Activated T-helper 1 cell treated with Interleukin-2 at 50 U/mL for 16 hours (primary cell): ENCODE data around the gene ARHGAP23.
A peak's percentile ranks its signal among the peaks of the same experiment; 100 is the strongest.

Experiments used
- DNase-seq: peaks from one replicate; pipeline ENCODE4 v3.0.0-alpha.2; 2020; ENCODE audit warnings: low read depth

ARHGAP23 gene

DNA sequence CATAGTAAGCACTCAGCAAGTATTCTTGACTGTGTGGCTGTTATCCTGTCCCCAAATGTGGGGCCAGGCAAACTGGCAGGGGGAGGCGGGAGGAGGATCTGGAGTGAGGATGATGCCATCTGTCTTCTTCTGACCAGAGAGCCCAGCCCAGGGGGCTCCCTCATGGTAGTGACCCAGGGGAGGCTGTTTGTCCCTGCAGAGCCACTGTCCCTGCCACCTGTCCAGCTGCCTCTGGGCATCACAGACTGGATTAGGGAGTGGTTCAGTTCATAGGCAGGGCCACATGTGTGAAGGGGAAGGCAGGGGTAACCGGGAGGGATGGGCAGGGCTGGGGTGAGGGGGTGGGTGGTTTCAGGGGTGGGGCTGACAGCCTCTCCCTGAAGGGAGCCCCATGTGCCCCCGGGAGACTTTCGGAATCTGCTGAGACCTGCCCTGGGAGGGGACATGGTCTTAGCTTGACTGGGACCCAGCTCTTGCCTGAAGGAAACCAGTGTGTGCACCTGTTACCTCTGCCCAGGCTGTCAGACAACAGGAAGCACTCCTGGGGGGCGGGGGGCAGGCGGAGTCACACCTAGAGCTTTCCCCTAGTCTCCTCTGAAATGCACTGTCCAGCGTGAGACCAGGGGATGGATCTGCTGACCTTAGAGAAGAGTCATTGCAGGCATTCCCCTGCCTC lies 15.2 kb downstream of the ARHGAP23 start:
- no peak for DNase-seq

DNA sequence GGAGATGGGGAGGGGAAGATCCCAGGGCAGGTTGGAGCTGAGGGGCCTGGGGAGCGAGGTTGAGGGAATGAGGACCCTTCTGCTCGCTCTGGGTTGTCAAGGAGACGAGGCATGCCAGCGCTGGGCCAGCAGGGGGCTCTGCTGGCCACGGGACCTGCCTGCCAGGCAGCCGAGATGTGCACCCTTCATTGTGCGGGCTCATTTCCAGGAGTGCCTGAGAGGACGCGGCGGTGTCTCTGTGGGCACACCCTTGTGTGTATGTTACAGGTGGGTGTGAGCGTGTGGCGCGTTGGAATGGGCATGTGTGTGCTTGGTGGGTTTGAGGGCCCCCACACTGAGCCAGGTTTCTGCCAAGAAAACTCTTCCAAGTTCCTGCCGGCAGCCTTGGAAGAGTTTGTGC lies 15.9 kb downstream of the ARHGAP23 start:
- DNase-seq, result peak; percentile 40

DNA sequence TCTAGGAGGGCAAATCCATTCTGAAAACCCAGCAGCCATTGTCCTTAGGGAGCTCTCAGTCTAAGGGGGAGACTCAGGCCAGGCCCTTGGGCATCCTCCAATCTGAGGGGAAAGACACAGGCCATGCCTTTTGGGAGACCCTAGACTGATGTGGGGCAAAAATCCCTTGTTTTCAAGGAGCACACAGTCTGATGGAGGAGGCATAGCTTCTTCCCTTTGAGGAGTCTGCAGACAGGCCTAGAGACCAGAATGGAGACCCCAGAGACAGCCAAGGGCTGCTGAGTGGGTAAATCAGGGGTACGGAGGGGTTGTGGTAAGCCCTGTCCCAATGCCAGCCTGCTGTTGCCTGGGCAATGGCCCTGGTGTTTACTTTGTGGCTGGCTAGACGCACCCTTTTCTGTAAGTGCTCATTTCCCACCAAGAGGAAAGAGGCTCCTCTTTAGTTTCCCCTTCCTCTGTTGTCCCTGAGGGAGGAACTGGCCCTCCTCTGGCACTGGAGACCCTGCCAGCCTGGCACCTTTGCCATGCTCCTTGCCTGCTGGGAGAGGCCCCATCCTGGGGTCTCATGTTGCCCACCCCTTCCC lies 19.3 kb downstream of the ARHGAP23 start:
- DNase-seq, result no peak

DNA sequence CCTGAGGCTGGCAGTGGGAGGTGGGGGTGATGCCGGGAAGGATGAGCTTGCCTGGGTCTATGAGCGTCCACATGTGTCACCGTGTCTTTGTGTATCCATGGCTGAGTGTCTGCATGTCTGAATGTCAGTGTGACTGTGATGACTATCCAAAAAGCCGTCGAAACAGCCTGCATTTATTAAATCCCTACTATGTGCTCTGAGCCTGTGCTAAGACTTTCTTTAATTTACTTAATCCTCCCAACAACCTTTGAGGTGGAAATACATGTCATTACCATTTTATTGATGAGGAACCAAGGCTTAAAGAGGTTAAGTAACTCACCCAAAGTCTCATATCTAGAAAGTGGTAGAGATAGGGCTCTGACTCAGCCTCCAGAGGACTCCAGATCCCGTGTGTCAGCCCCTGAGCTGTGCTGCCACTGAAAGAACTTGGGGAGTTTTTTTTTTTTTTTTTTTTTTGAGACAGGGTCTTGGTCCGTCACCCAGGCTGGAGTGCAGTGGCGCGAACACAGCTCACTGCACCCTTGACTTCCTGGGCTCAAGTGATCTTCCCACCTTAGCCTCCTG lies 20.0 kb downstream of the ARHGAP23 start:
- no peak for DNase-seq

DNA sequence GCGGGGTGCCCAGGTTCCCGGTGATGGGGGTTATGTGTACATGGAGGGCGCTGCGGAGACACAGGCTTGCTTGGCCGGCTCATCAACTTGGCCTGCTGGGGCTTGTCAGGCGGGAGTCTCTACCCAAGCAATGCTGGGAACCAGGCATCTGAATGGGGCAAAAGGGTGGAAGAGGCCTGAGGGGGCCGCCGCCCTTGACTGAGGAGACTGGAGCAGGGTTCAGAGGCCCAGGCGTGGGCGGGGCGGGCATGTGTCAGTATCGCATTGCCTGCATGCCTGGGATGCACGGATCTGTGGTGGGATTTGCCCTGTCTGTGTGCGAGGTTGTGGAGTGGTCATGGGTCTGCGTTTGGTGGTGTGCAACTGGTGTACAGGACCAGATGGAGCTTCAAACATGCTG lies 21.1 kb downstream of the ARHGAP23 start:
- no peak for DNase-seq

DNA sequence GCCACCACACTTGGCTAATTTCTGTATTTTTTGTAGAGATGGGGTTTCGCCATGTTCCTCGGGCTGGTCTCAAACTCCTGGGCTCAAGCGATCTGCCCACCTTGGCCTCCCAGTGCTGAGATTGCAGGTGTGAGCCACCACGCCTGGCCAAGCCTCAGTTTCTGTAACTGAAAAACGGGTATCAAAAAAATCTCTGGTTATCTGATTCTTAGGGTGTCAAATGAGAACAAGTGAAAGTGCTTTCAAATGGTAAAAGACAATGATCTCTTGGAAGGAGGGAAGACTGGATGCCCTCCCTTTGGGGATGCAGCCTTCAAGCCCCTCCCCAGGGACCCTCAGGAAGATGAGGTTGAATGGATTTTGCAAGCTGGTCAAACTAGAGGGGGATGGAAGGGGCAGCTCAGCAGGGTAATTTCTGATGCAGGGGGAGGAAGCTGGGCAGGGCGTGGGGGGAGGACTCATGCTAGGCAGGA lies 22.3 kb downstream of the ARHGAP23 start:
- DNase-seq, result no peak

DNA sequence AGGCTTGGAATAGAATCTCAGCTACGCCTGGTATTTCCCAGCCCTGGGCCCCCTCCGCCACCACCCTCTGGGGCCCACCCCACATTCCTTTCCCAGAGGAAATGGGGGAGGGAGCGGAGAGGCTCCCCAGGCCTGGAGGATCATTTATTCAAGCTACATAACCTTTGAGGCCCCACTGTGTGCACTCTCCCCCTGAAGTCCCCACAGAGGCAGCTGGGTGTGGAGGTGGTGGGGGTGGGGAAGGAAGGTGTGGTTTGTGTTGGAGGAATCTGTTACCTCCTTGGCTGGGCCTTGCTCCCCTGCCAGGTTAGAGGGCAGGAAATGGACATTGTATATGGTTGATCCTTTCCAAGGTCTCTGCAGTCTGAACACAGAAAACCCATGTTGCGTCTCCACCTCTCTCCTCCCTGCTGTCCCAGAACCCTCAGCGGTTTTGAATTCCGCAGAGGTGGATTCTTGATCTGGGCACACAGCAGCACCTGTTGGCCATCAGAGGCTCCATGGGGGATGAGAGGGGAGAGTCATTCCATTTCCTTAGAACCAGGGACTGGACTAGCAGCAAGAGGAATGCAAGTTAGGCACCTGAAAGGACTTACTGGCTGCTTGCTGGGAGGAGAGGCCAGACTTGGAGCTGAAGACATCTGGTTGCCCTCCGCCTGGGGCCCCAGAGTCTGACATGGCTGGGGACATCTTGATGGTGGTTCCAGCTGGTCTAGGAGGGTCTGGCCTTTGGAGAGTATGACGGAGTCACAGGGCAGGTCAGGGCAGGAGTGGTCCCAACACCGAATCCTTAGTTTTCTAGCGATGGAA lies 23.0 kb downstream of the ARHGAP23 start:
- DNase-seq, result no peak

DNA sequence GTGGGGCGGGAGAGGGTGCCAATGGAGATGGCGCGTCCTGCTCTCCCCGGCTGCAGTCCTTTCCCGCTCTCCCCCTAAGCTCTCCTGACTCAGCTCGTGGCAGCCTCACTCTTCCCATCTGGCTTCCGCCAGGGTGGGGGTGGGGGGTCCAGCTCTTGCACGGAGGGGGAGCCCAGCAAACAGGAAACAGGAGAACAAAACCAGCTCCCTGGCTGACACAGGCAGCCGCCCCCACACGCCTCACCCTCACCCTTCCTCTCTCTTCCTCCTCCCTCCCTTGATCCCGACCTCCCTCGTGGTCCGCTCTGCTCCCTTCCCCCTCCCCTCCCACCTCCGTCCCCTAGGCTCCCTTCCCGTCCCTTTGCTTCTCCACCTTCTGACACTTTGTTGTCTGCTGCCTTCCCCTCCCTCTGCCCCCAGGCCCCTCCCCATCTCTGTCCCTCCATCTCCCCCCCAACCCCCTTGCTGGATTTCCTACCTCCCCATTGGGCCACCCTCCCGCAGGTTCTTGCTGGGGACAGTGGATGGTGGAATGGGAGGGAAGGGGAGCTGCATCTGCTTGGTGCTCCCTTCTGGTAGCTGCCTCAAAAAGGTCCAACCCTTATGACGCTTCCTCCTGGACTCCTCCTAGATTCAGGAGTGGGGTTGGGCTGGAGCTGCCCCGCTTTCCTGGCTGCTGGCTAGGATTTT lies 23.7 kb downstream of the ARHGAP23 start:
- DNase-seq, result no peak

DNA sequence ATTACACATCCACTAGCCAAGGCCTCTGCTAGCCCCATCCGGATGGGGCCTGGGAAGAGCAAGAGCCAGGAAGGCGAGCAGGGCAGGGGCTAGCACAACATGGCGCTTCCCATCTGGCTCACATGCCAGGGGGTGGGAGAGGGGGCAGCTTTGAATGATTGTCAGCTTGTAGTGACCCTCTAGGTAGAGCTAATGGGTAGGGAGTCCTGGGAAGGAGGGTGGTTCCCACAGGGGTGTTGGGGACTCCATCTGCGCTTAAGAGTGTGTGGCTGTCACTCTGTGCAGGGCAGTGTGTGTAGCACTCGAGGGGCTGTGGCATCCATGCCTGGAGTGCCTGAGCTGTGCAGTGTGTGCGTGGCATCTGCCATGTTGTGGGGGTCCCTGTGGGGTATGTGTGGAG lies 24.5 kb downstream of the ARHGAP23 start:
- no peak for DNase-seq

DNA sequence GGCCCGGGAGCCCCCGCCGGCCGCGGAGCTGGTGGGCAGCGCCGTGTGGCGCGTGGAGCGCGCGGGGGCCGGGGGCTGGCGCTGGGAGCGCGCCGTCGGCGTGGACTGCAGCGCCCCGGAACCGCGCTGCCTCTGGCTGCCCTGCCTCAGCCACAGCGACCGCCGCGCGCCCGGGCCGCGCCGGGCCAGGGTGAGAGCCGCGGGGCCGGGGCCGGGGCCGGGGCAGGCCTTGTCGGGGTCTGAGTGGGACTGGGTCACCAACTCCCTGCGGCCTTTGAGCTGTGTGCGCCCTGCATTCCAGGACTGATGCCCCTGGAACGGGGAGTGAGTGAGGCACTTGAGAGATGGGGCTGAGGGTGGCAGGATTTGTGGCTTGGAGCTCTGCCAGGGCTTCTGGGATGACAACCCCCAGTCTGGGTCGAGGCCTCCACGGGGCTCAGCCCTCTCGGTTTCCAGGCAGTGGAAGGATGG lies 25.7 kb downstream of the ARHGAP23 start:
- no peak for DNase-seq

DNA sequence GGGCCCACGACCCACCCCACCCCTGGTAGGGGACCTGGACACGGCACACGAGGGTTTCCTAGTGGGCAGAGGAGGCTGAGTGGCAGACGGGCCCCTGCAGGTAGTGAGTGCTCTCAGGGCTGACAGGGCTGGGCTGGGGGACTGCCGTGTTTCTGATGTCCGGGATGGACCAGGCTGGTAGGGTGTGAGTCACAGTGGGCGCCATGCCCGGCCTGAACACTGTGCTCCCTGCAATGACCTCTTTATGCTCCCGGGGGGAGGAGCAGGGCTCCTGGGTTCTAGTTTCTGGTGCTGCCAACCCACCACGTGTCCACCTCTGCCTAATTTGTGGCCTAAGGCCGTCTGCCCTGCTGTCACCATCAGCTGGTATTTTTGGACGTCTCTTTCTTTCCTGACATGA lies 26.3 kb downstream of the ARHGAP23 start:
- no peak for DNase-seq

DNA sequence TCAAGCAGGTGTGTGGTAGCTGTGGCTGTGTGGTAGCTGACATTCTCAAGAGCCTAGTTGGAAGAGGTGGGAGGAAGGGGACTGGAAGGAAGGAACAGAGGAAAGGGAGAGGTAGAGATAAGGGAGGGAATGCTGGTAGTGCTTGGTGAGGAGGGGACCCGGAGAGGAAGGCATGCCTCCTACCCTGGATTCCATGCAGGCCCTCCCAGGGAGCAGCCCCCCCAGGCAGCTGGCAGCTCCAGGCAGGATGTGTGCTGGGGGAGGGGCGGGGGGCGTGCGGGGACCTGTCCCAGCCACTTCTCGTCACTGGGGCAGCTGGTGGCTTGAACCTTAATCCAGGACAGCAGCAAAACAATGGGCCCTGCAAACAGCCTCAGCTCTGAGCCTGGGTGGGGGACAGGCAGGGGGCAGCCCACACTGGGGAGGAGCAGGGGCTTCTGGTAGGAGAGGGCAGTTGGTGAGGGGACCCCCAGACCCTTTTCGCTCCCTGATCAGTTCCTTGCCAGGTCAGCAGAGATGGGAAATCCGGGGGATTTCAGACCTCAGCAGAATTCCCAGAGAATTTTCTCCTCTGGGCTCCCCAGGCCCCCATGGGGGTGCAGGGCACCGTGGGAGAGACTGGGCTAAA lies 27.1 kb downstream of the ARHGAP23 start:
- DNase-seq, result no peak

DNA sequence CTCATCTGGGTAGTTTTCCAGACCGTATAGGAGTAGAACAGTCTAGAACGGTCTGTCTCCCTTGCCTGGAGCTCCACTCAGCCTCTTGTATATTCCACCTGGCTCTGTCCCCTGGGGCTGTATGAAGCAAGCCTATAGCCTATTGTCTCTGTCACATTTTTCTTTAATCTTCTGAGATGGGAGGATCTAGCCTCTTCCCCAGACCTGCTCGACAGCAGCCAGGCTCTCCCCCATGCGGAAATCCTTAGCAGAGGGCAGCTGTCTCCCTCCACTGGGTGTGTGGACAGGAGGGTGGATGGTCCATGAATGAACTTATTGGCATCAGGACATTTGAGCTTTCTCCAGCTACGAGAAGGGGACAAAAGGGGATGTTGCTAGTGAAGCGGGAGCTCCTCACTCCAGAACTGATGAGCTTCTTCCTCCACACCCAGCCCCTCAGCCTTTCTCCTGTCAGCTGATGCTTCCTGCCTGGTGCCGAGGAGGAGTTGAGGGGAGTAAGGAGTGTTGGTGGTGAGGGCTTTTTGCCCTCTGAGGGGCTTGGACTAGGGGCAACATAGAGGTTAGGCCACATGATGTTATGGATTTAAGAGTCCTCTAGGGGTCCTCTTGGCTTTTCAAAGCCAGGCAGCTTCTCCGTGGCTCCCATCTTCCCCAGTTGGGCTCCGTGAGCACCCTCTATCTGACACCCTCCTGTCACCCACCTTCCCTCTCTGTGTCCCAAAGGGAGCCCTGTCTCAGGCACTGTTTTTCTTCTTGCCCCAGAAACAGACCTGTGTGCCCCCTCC lies 28.0 kb downstream of the ARHGAP23 start:
- DNase-seq, result no peak

DNA sequence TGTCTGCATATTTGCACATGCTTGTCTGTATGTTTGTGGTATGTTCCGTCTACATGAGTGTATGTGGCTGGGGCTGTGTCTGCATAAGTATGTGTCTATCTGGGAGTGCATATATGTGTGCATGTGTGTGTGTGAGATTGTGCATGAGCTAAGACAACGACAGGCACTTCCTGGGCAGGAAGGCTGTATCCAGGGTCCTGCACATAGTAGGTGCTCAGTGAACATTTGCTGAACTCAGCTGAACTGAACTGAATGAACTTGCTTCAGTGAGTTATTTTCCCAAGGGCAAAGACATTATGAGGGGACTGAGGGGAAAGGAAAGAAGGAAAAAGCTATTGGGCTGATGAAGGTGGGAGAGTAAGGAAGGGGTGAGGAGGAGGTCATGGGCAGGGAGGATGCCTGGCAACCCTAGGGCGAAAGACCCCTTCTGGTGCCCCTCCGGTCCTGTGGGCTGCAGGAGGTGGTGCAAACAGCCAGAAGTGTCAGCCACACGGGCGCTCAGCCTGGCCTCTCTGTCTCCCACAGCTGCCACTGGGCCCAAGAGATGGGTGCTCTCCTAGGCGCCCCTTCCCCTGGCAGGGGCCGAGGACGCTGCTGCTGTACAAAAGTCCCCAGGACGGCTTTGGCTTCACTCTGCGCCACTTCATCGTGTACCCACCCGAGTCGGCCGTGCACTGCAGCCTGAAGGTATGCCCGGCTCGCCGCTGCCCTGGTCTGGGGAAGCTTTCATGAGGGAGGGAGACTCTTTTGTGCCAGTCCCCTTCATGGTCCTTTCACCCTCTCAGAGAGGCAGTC lies 29.5 kb downstream of the ARHGAP23 start:
- DNase-seq, result no peak

DNA sequence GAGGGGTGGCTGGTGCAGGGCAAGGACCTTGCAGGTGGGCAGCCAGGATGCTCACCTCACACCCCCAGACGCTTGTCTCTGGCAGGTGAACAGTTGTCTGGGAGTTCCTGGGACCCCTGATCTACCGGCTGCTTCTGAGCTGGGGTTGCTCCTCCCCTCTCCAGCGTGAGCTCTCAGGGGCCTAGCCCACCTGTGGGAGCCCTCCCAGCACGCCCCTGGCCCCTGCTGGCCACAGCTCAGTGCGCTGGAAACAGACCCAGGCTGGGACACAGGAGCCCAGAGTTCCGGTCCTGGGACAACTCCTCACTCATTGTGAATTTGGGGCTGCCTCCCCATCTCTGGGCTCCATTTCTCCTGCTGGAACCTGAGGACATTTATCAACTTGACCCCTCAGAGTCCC lies 30.3 kb downstream of the ARHGAP23 start:
- DNase-seq, result no peak

DNA sequence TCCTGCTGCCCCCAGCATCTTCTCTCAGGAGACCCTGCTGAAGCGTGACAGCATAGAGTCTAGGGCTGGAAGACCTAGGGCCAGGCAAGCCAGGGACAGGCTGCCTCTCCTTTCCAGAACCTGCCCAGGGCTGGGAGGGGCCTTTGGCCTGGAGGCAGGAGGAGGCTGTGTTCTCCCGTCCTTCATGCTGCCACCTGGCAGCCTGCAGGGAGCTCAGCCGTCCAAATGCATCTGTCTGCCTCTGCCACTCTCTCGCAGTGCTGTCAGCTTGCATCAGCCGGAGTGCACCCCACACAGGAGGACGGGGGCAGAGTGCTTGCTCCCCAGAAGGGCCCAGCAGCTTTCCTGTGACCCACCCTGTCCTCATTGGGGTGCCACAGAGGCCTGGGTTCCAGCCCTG lies 31.3 kb downstream of the ARHGAP23 start:
- no peak for DNase-seq

DNA sequence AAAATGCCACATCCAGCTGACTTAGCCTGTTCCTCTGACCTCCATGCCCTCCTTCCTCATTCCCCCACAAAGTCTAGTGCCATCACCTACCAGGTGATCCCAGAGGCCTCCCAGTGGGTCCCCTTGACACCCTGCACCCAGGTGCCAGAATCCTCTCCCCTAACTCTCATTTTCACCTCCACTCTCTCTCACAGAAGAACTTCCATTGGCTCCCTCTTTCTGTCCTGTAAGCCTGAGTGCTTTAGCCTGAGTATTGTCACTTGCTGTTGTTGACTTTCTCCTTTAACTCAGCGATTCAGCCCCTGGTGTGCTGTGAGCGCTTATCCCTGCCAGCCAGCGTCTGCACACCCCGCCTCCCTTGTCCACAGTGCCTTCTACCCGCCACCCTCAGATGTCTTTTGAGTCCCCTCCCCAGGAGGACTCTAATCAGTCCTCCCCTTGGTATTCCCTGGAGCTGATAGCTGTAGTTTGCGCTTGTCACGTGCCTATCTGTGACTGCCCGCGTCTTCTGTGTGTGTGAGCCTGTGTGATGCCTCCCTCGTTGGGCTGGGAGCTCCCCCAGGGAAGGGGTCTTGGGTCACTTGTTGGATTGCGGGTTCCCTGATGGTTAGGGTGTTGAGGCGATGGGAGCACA lies 31.9 kb downstream of the ARHGAP23 start:
- no peak for DNase-seq

DNA sequence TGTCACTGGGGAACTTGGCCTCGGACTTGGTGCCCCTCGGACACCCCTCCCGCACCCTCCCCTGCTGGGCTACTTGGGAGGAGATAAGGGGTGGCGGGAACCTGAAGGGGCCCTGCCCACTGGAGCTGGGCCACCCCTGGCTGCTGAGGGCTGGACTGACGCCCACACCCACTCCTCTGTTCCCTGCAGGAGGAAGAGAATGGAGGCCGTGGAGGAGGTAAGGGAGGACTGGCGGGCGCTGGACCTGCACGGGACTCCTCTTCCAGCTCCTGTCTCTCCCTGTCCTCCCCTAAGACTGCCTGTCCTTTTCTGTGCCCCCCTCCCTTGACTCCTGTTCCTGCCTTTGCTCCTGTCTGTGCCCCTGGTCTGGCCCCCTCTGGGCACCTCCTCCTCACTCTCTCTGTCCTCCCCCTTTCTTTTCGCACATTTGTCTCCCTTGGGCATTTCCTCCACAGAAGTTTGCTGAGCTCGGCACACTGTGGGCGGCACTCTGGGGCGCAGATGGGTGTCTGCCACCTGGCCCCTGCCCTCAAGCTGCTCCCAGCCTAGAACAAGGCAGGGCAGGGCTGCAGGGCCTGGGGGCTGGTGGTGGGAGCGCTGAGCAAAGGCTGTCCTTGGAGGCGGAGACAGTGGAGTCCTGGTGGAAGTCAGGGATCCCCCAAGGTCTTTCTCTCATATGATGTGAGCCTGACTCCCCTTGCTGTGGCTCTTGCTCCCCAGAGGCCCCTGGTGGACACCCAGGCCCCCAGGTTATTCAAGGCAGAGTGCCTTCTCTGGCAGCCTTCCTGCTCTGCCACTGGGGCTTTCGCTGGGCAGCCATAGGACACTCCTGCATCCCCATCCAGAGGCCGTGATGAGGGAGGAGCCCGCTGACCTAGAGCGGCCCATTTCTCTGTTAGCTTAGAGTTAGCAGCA lies 32.7 kb downstream of the ARHGAP23 start:
- no peak for DNase-seq
